GM19043 (cell line): ENCODE data around the gene MYL12B.
"Not testable (repeated sequence)": the region's sequence is repeated elsewhere in the genome, so short reads cannot be mapped to it uniquely, and the experiment has no call there.

Source experiments
- ATAC-seq: cut with Tn5 transposase; IDR thresholded peaks from one replicate; pipeline ENCODE4 v1.9.1; 2021; ENCODE audit warnings: low read depth; ENCODE audit not compliant: unreplicated experiment

MYL12B gene

DNA sequence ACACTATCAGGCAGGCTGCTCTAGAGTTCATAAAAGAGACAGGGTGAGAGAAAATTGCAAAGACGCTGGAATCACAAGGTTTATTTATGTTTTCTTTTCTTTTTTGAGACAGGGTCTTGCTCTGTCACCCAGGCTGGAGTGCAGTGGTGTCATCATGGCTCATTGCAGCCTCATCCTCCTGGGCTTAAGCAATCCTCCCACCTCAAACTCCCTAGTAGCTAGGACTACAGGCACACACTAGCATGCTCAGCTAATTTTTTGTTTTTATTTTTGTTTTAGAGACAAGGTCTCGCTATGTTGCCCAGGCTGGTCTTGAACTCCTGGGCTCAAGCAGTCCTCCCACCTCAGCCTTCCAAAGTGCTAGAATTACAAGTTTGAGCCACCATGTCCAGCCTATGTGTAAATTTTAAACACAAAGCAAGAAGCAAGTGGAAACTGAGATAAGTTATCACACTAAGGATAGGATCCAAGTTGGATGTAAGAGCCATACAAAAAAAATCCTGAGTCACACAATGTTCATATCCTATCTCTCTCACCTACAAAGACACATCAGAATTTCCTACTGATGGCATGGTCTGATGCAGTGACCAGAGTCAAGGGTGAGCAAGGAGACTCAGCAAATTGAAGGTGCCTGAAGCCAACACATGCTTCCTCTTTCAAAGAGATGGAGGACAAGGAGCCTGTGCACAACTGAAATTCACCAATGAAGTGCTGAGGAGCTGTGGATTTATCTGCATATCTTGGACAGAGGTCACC, 31.4 kb downstream of the MYL12B start:
- ATAC-seq = no peak

DNA sequence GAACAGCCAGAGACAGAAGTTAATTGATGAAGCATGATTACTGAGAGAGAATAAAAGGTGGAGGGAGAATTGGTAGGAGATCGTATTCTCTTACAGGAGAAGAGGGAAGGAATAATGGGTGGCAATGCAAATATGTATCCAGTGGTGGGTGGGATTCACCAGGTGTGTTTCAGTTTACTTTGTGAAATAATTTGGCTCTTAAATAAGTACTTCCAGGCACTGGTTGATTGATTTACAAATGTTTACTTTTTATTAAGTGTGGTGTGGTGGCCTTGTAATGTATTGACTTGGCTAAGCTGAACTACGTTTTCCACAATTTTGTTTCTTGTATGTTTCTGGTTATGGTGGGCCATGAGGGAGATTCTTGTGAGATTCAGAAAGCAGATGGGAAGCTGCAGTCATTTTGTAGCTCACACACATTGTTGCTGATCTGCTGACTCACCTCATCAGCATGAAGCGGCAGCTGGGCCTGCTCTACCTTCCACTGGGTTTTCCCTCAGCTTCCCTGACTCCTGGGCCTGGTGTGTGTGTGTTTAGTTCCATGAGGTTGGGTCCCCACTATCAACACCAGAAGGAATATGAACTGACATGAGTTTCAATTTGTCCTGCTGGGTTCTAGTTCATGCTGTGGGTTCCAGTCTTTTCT, 32.6 kb downstream of the MYL12B start:
- no peak for ATAC-seq

DNA sequence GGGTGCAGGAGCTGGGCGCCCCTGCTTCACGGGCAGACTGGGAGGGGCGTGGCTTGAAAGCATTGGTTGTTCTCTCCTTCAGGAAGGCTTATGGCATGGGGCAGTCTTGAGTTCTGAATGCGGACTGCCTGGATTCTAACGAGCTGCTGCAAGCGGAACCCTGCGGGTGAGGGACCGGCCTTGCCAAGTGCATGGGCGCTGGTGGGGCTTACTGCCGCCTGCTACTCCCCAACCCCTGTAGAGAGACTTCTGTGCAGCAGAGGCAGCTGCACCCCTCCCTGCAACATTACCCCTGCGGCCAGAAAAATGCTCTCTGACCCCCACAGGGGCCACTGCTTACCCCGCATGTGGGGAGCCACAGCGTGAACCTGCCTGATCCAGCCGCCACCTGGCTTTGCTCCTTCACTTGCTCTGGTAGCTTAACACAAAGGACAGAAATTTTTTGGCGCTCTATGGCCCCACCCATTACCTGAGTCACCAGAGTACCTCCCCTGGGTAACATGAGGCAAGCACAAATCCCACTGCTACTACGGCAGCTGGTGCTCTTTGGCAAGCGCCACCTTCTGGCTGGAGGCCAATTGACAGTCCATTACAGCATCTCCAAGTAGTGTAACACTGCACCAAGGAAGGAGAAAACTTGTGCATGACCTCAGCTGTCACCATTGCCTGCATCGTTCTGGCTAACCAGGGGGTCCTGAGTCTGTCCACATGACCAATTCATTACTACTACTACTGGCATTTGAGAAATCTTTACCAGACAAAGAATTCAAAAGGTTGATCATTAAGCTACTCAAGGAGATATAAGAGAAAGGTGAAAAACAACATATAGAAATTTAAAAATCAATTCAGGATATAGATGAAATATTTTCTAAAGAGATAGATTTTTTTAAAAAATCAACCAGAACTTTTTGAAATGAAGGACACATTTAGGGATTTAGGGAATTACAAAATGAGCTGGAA, 35.4 kb downstream of the MYL12B start:
- peak; percentile 99 for ATAC-seq

DNA sequence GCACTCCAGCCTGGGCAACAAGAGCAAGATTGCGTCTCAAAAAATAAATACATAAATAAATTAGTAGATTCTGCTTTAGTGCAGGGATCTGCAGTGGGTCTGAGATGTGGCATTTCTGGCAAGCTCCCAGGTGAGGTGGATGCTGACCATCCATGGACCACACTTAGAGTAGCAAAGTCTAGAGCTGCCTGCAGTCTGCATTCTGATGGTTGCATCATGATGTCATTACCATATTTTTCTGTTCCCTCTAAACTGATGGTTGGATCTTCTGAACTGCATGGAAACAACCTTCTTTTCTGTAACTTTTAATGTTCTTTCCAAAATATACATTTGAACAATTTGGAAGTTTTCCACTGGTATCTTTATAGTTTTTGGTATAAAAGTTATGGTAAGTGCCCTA, 42.9 kb downstream of the MYL12B start:
- ATAC-seq = no peak

DNA sequence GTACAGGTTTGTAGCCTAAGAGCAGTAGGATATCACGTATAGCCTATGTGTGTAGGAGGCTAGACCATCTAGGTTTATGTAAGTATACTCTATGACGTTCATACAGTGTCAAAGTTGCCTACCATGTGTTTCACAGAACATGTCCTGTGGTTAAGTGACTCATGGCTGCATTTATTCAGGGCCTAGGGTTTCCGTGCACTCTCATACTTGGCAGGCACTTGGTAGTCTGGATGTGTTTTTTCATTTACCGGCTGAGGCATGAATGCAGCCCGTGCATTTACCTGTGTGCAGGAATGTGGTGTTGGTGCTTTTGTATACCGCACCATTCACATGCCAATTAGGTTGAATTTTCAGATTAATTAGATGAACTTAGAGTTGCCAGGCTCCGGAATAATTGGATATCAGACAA, 43.4 kb downstream of the MYL12B start:
- no peak for ATAC-seq

DNA sequence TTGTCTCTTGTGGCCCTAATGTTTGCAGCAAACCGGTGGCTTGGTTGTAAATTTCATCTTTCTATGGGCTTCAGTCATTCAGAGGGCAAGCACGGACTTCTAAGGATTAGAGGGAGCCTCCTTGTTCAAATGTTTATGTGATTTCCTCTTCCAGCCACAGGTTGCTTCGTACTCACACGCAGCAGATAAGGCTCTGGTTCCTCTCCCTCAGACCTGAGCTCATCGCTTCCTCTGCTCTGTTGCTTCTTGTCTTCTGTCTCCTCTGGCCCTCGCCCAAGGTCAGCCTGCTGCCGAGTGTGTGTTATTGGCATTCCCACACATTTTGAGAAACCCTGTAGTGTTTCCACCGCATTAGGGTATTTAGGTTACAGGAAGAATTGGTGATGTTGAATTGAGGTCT, 44.0 kb downstream of the MYL12B start:
- no peak for ATAC-seq

DNA sequence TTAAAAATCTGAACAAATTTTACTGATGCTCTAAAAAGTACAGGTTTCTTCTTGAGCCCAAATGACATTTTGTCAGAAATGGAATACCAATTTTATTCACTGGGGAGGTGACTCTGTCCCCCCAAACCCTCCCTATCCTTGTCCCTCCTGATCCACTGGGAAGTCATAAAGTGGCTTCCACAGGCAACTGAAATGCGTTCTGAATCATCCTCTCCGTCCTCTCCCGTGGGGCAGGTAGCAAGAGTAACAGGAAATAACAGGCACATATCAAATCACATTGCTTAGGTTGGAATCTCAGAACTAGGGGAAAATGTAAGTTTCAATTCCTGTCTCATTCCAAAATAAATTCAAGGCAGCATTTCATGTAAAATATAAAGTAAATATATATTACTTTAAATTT, 44.5 kb downstream of the MYL12B start:
- ATAC-seq = no peak

DNA sequence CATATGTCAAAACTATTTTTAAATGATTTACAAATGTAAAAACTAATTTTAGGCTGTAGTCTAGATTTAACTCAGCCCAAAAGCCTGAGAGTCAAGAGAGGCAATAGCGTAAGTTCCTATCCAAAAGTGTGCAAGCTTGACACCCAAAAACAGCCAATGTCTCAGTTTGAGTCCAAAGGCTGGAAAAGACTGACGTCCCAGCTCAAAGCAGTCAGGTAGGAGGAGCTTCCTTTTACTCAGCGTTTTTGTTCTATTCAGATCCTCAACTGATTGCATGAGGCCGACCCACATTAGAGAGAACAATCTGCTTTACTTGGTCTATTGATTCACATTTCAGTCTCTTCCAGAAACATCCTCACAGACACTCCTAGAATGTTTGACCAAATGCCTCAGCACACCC, 51.8 kb downstream of the MYL12B start:
- ATAC-seq = no peak

DNA sequence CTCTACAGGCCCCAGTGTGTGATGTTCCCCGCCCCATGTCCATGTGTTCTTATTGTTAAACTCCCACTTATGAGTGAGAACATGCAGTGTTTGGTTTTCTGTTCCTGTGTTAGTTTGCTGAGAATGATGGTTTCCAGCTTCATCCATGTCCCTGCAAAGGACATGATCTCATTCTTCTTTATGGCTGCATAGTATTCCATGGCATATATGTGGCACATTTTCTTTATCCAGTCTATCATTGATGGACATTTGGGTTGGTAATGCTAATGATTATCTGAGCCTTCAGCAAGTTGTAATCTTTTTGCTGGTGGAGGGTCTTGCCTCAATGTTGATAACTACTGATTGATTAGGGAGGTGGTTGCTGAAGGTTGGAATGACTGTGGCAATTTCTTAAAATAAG, 53.4 kb downstream of the MYL12B start:
- not testable (repeated sequence) for ATAC-seq

DNA sequence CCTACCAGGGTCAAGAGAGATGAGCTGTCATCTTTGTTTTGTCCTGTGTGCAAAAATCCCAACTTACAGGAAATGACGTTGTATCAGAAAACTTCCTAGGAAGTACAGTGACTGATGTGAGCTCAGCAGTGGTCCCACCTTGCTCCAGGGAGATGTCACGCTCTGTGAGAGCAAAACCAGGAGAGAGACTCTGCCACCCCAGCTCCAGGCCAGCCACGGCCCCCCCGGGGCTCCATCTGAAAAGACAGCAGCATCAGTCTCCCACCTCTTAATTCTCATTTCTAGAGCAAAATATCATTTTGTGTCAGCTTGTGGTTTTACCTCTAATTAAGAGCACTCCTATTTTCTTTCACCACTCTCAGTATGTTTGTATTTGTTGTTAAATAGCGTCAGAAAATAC, 57.5 kb downstream of the MYL12B start:
- no peak for ATAC-seq

DNA sequence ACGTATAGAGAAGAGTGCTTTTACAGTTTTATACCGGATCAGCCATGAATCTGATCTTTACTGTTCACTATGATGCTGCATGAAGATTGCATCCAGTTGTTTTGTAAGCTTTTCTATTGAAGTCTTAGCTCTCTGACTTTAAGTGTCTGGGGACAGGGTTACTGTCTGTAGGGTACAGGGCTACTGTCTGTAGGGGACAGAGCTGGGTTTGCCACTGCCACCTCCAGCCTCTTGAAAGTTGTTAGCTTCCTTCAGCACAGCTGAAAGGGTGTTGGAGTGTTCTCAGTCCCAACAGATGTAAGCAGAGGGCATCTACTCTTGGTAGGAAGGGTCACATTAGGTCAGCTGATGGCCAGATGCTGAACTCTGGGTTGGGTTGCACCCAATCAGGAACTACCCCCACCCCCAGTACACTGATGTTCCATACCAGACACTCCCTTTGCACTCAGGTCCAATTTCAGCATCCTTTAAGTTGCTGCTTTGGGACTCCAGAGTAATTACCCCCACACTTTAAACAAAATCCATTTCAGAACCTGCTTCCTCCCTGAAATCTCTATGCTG, 58.0 kb downstream of the MYL12B start:
- no peak for ATAC-seq

DNA sequence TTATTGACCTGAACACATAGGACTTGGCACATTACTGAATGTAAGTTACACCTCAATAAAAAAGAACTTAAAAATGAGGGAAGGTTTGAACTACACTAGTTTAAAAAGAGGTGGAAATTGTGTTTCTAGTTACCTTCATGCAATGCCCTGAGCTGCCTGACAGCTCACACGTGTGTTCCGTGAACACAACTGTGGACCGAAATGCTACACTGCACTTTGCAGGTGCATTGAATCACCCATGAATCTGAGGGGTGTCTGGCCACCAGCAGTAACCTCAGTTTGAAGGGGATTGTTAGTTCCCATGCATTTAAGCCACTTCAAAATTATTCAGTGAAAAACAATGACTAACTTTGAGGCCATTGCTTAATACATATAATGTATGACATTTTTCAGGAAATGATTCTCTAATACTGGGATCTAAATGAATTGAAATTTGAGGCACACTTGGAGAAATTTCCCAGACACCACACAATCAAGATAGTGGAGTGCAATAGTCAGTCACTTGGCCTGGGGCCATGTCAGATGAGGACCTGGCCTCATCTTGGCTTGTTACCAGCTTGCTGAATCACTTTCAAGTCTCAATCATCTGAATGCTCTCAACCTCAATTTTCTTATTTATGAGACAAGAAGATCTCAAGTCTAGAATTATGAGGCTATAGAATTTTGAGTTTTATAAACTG, 59.3 kb downstream of the MYL12B start:
- ATAC-seq = no peak

DNA sequence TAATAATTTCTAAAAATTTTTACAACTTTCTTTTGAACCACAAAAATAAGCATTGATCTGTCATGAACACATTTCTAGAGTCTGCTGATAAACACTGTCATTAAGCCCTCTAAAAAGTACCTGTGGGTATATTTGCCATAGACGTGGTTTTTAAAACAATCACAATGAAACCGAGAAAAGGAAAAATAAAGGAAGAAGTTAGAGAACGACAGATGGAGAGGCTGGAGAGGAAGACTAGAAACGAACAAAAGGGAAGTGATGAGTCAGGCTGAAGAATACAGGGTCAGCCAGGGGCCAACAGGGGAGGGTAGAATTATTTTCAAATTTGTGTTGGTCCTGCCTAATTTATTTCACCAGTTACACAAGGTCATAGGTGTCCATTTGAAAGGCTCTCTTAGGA, 62.0 kb downstream of the MYL12B start:
- peak; percentile 58 for ATAC-seq
